Mucosa of descending colon (tissue), 3 donors: ENCODE measurements around the gene MICU1. TPM values are rescaled to one million over a fixed set of nuclear protein-coding genes. Genes with fewer than 3 reads are reported as not detected.
"Not testable (repeated sequence)": the region's sequence is repeated elsewhere in the genome, so short reads cannot be mapped to it uniquely, and the experiment has no call there.

Experiments
- ATAC-seq: fragments of 200-7000 bp; cut with Tn5 transposase; one replicate; pipeline ENCODE4 v1.9.1; 2020; ENCODE audit warnings: mild to moderate bottlenecking, moderate library complexity
- DNase-seq, 3 donors: peaks; one replicate each; pipeline ENCODE4 v3.0.0-alpha.2; 2020
- H3K36me3 ChIP-seq: fragments of 200-600 bp; one replicate; pipeline ENCODE4 v1.8.0; 2021; ENCODE audit warnings: low read depth, mild to moderate bottlenecking
- H3K4me1 ChIP-seq: fragments of 200-600 bp; one replicate; pipeline ENCODE4 v1.8.0; 2021; ENCODE audit warnings: low read depth, mild to moderate bottlenecking
- H3K4me3 ChIP-seq: fragments of 200-600 bp; one replicate; pipeline ENCODE4 v1.8.0; 2021; ENCODE audit warnings: mild to moderate bottlenecking
- H3K9me3 ChIP-seq: fragments of 200-600 bp; one replicate; pipeline ENCODE4 v1.8.0; 2021; ENCODE audit warnings: mild to moderate bottlenecking
- intact Hi-C, 2 donors: fragments of 100-400 bp; cut with DNase I in 1 of 2; cut with micrococcal nuclease in 1 of 2; formaldehyde crosslinking; loops; one replicate each; pipeline versions ENCODE4 v1.11.0 to v1.11.1; 2022; cut with DNase I, micrococcal nuclease
- total RNA-seq, 3 donors: library from RNA; stranded (reverse); fragmentation: NEBNext Ultra II Directional in 2 of 3; extraction: Animal tissue kit (Norgen Biotek cat#: 25700) in 2 of 3; gene quantifications; one replicate each; pipeline versions ENCODE4 v1.2.1 to v1.2.4, GENCODE V29; 2021 to 2023
- TF ChIP-seq, protein P1 (sequence below): fragments of 200-600 bp; IDR thresholded peaks from one replicate; pipeline ENCODE4 v1.8.0; 2022; ENCODE audit warnings: antibody characterized with exemption, mild to moderate bottlenecking
- donor health status: DM: no; HTN: no; CAD: no; lungs with moderate emphysema.
- donor health status: DM: no; HTN: no; CAD: no.
- donor health status: DM: no; HTN: yes; CAD: no.

The MICU1 gene
- total RNA-seq, 3 donors from 2014 or later, result 38.6 to 45.3 (median 45.0) TPM

DNA sequence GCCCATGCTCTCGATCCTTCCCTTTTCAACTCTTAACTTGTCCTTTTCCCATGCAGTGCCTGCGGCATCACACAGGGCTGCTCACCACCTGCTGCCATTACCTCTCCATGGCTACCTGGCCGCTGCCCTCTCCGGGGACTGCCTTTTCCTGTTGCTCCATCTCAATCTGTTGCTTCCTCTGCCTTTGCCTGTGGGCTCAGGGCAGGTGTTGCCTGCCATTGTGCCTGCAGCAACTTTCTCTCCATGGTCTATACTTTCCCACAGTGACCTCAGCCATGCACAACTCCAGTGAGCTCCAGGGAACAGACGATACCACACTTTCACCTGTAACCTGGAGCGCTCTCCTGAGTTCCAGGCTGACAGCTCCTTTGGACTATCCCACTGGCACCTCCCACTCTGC, 274.4 kb downstream of the MICU1 start:
- TF ChIP-seq, protein P1, sequence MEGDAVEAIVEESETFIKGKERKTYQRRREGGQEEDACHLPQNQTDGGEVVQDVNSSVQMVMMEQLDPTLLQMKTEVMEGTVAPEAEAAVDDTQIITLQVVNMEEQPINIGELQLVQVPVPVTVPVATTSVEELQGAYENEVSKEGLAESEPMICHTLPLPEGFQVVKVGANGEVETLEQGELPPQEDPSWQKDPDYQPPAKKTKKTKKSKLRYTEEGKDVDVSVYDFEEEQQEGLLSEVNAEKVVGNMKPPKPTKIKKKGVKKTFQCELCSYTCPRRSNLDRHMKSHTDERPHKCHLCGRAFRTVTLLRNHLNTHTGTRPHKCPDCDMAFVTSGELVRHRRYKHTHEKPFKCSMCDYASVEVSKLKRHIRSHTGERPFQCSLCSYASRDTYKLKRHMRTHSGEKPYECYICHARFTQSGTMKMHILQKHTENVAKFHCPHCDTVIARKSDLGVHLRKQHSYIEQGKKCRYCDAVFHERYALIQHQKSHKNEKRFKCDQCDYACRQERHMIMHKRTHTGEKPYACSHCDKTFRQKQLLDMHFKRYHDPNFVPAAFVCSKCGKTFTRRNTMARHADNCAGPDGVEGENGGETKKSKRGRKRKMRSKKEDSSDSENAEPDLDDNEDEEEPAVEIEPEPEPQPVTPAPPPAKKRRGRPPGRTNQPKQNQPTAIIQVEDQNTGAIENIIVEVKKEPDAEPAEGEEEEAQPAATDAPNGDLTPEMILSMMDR, result no peak
- ATAC-seq (no peak), DNase-seq (no peak)
- peaks cover 17% of the 10 kb centered on the region for H3K4me1 ChIP-seq
- no peaks in the 10 kb centered on the region for H3K36me3 ChIP-seq
- H3K4me3 ChIP-seq, result no peak overlapping the region
- H3K9me3 ChIP-seq, result no peaks in the 10 kb centered on the region
- intact Hi-C loops, result no loop called here

DNA sequence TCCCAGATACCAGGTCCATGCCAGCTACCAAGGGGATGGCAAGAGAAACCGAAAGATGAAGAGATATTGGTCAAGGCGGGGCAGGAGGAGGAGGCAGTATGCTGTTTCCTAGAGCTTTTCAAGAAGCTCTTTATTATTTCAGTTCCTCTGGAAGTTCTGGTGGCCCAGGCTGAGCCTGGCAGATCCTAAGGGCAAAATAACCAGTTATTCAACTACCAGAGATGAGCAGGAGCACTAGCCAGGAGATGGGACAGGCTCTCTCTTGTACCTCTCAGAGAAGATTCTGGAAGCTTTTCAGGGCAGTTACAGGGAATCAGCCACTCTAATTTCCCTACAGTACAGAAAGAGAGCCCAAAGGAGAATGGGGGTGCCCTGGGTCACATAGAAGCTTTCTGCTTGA, 276.4 kb downstream of the MICU1 start:
- intact Hi-C loops, result no loop called here
- Histone ChIP-seq H3K4me1 (peaks cover 12% of the 10 kb centered on the region), H3K4me3 (no peak overlapping the region), H3K36me3 (no peaks in the 10 kb centered on the region), H3K9me3 (no peaks in the 10 kb centered on the region)
- TF ChIP-seq, protein P1, result no peak
- ATAC-seq, result no peak
- no peak for DNase-seq

DNA sequence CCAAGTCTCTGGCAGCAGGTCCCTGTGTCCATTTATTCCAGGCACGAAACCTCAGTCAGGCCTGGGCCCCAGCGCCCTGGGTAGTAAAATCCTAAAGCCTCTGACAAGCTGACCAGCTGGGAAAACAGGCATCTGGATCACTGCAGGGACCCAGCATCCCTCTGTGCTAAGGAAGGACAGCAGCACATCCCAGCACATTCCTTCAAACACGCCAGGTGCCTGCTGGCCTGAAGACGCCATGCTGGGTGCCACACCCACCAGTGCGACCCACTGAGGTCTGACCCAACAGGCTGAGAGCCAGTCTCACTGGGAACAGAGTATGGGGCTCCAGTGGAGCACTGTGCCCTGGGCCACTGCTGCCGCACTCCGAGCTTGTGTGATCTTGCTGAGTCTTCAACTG, 277.6 kb downstream of the MICU1 start:
- intact Hi-C loops, result no loop called here
- Histone ChIP-seq H3K9me3 (no peaks in the 10 kb centered on the region), H3K36me3 (no peaks in the 10 kb centered on the region), H3K4me3 (no peak overlapping the region), H3K4me1 (peaks cover 8% of the 10 kb centered on the region)
- TF ChIP-seq, protein P1, result no peak
- ATAC-seq (no peak), DNase-seq (no peak)

DNA sequence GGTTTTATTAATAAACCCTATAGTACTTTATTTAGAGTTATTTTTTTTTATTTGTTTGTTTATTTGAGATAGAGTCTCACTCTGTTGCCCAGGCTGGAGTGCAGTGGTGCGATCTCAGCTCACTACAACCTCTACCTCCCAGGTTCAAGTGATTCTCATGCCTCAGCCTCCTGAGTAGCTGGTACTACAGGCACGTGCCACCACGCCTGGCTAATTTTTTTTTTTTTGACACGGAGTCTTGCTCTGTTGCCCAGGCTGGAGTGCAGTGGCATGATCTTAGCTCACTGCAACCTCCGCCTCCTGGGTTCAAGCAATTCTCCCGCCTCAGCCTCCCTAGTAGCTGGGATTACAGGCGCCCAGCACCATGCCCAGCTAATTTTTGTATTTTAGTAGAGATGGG, 279.8 kb downstream of the MICU1 start:
- H3K36me3 ChIP-seq, DNase-seq, H3K4me3 ChIP-seq, intact Hi-C loops, H3K9me3 ChIP-seq, ATAC-seq, H3K4me1 ChIP-seq: not testable (repeated sequence)

DNA sequence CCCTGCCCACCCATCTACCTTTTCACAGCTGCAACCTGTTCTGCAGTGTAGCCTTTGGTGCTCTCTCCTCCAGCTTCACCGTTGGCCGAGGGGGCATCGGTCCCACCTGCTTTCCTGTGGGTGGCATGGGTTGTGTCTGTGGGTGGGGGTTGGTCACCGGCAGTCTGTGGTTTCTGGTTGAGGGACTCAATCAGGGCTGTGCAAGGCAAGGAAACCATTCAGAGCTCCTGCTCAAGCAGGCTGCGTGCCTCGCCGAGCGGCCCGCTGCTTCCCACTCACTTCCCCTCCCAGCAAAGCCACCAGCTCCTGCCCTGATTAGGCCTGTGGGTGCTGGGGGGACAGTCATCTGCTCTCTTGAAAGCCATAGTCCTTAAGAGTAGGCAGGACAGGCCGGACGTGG, 280.9 kb downstream of the MICU1 start:
- DNase-seq, result no peak
- TF ChIP-seq, protein P1, result no peak
- ATAC-seq, result no peak
- Histone ChIP-seq H3K4me3 (no peak overlapping the region), H3K9me3 (no peaks in the 10 kb centered on the region), H3K4me1 (no peaks in the 10 kb centered on the region), H3K36me3 (no peaks in the 10 kb centered on the region)
- intact Hi-C loops, result no loop called here

DNA sequence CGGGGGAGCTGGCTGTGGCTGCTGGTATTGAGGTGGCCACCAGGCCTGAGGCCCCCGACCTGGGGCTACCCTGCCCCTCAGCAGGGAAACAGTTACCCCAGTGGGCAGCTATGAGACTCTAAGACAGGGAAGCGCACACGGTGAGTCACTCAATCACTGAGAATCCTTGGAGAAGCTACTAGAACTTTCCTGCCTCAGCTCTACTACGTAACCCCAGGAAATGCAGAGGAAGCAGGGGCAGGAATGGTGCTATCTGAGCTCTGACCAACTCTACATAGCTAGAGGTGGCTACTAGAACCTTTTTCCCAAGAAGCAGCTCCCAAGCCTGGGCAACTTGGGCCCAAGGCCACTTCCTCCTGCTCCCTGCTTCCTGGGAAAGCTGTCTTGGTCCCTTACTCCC, 283.0 kb downstream of the MICU1 start:
- DNase-seq, result no peak
- no peak for ATAC-seq
- H3K4me3 ChIP-seq, result no peak overlapping the region
- peaks cover 1% of the 10 kb centered on the region for H3K36me3 ChIP-seq
- TF ChIP-seq, protein P1, result no peak
- no peaks in the 10 kb centered on the region for H3K4me1 ChIP-seq
- no peaks in the 10 kb centered on the region for H3K9me3 ChIP-seq
- intact Hi-C loops, result no loop called here
